H1 (cell line): ENCODE results near the gene KRTAP21-2.

ENCODE experiments used
- ATF3 ChIP-seq: IDR thresholded peaks from 2 replicates; pipeline ENCODE4 v1.6.1; 2011; ENCODE audit warnings: low read depth, mild to moderate bottlenecking, low read length; ENCODE audit not compliant: insufficient read depth
- CTCF ChIP-seq, 3 experiments: IDR thresholded peaks; 1 replicate in 2 of 3; 2 replicates in 1 of 3; pipeline versions ENCODE4 v1.5.1 to v1.6.1; 2011; ENCODE audit warnings: low read length in 3 of 3, mild to moderate bottlenecking in 3 of 3, inconsistent platforms in 2 of 3, low read depth in 1 of 3, moderate library complexity in 1 of 3; ENCODE audit not compliant: insufficient read depth in 1 of 3; ENCODE audit errors: control extremely low read depth in 1 of 3
- EP300 ChIP-seq, 2 experiments: IDR thresholded peaks; 1 replicate in 1 of 2; 2 replicates in 1 of 2; pipeline ENCODE4 v1.6.1; 2011 to 2012; ENCODE audit warnings: low read depth in 2 of 2, low read length in 2 of 2, mild to moderate bottlenecking in 2 of 2, borderline replicate concordance in 1 of 2, inconsistent platforms in 1 of 2, moderate library complexity in 1 of 2
- EZH2 ChIP-seq: fragments of 200-600 bp; sonication (generic); IDR thresholded peaks from 2 replicates; pipeline ENCODE4 v1.7.1; 2012; ENCODE audit warnings: low read depth, mild to moderate bottlenecking, moderate library complexity, low read length, inconsistent platforms; ENCODE audit not compliant: severe bottlenecking
- FOSL1 ChIP-seq: IDR thresholded peaks from 2 replicates; pipeline ENCODE4 v1.6.1; 2011; ENCODE audit warnings: mild to moderate bottlenecking, low read depth, low read length, moderate library complexity; ENCODE audit not compliant: insufficient read depth
- JUN ChIP-seq: IDR thresholded peaks from 2 replicates; pipeline ENCODE4 v1.6.1; 2011; ENCODE audit warnings: low read depth, mild to moderate bottlenecking, improper control_type of control experiment, low read length
- KDM1A ChIP-seq: fragments of 200-600, 300-600 bp; sonication (generic); IDR thresholded peaks from 2 replicates; pipeline ENCODE4 v1.7.1; 2016; ENCODE audit warnings: mild to moderate bottlenecking, low read length, borderline replicate concordance
- MAX ChIP-seq: IDR thresholded peaks from 2 replicates; pipeline ENCODE4 v1.6.1; 2012; ENCODE audit warnings: inconsistent platforms
- PHF8 ChIP-seq: fragments of 200-600 bp; sonication (generic); conservative IDR thresholded peaks from 2 replicates; pipeline ENCODE4 v1.7.1; 2012; ENCODE audit warnings: low read depth, mild to moderate bottlenecking, inconsistent platforms, low read length, moderate library complexity
- POLR2AphosphoS5 ChIP-seq: IDR thresholded peaks from 2 replicates; pipeline ENCODE4 v1.6.1; 2011; ENCODE audit warnings: low read depth, low read length
- TEAD4 ChIP-seq: IDR thresholded peaks from 2 replicates; pipeline ENCODE4 v1.6.1; 2012; ENCODE audit warnings: low read depth, low read length, inconsistent platforms, mixed read lengths

- TF ChIP-seq KDM1A (no peak), EP300 (IDR thresholded peaks at IDR 0.05; ENCODE audit: borderline replicate concordance in 1 of 2, low read depth in 2 of 2, low read length in 2 of 2) (no peak), CTCF (IDR thresholded peaks at IDR 0.05; ENCODE audit: control extremely low read depth in 1 of 3, insufficient read depth in 1 of 3, low read depth in 1 of 3, low read length in 3 of 3) (no peak), POLR2AphosphoS5 (no peak), TEAD4 (no peak), MAX (no peak), PHF8 (no peak), JUN (no peak), EZH2 (no peak), ATF3 (no peak), FOSL1 (no peak)
Measured at GRCh38 chr21:30779249-30779648, 32.2 kb upstream of the KRTAP21-2 start.
